IPS-11a (cell line): Measurements from ENCODE around the gene CIITA.
A peak's percentile ranks its signal among the peaks of the same experiment; 100 is the strongest.

Experiments
- H3K4me3 ChIP-seq: one replicate; pipeline ENCODE4 v1.5.1; 2013; ENCODE audit warnings: low read depth, low read length, control low read depth

The CIITA gene

DNA sequence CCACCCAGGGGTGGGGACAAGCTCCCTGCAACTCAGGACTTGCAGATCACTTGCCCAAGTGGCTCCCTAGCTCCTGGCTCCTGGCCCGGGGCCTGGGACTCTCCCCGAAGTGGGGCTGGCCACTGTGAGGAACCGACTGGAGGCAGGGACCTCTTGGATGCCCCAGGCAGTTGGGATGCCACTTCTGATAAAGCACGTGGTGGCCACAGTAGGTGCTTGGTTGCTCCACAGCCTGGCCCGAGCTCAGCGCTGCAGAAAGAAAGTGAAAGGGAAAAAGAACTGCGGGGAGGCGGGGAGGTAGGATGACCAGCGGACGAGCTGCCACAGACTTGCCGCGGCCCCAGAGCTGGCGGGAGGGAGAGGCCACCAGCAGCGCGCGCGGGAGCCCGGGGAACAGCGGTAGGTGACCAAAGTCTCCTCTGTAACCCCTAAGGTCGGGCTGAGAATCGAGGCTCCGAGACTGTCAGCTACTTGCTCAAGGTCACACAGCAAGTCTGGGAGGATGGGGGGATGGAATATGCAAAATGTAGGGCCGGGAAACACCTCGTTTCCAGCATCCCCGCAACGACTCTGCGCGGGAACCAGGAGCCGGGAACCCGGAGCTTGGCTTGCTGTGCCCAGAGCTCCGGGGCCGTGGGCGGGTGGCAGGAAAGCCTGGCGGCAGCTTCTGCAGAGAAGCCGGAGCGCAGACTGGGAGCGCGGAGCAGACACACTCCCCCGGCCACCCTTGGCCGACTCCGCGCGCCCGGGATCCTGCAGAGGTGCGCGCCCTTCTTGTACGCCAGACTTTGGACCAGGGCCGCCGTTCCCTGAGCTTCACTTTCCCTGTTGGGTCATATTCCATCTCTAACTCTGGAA is 1.9 kb downstream of the CIITA start:
- peak overlapping the region; percentile 17 for H3K4me3 ChIP-seq

DNA sequence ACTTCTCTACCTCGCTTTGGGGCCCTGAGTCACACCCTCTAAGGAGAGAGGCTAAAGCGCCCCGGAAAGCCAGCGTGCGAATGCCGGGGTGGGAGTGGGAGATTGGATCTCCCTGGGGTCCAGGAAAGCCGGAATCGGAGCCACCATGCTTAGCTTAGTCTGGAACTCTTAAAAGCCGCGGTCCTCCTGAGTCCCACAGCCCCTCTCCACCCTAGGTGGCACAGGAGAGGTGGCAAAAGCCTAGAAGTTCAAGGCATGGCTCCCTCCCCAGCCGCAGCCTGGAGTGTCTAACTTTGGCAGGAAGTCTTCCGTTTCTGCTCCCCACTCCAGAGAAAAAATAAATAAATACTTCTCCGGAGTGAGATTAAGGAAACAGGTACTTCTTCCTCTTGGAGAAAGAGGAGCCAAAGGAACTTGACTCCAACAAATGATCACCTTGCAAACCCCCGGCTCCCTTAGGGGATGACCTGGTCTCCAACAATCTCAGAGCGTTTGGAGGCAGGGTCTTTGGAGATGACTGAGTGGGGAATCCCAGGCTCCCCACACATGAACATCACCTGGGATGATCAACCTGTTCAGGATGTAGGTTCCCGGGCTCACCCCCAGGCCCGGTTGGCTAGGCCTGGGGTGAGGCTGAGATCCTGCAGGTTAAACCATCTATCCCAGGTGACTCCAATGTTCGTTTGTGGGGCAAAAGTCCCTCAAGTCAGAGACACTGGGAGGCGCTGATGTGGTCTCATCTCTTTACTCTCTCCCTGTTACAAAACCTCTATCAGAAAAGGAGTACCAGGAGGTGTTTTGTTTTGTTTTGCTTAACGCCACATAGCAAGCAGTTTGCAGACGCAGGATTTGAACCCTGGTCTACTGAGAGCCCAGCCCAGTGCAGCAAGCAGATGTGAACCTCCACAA is 2.9 kb downstream of the CIITA start:
- no peak overlapping the region for H3K4me3 ChIP-seq

DNA sequence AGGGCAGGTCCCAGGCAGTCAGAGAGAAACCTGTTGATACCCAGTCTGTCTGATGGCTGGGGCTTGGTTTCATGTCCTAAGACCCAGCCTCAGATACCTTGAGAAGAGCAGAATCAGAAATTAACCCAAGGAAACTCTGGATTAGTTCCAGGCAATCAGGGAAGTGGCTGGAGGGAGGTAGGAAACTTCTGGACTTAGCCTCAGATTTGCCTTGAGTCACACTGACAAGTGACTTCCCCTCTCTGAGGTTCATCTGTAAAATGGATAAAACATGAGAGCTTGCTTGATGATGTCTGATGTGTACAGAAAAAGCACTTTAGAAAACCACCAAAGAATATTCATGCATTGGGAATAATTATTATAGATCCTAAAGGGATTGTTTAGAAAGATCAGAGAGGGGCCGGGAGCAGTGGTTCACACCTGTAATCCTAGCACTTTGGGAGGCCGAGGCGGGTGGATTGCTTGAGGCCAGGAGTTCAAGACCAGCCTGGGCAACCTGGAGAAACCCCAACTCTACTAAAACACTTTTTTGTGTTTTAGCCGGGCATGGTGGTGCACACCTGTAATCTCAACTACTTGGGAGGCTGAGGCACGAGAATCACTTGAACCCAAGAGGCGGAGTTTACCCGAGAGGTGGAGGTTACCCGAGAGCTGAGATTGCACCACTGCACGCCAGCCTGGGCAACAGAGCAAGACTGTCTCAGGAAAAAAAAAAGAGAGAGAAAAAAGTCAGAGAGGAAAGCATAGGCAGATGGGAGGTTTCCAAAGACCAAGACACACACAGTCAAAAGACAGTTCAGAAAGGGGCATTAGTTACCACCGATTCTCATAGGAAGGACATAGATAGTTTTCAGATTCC is 3.8 kb downstream of the CIITA start:
- H3K4me3 ChIP-seq: no peak overlapping the region

DNA sequence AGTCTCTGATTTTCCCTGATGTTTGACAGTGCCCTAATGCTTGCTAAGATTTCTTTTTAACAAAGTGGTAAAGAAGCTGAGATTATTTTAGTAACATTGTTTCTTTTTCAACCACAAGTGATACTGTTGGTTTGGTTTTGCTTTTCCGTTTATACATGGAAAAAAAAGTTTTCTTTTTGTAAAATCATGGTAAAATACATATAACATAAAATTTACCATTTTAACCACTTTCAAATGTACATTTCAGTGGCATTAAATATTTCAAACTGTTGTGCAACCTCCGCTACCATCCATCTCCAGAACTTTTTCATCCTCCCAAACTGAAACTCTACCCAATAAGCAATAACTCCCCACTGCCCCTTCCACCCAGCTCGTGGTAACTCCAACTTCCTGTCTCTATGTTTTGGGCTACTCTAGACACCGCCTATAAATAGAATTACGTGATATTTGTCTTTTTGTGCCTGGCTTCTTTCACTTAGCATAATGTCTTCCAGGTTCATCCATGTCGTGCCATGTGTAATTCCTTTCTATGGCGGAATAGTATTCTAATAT is 4.6 kb downstream of the CIITA start:
- no peak overlapping the region for H3K4me3 ChIP-seq

DNA sequence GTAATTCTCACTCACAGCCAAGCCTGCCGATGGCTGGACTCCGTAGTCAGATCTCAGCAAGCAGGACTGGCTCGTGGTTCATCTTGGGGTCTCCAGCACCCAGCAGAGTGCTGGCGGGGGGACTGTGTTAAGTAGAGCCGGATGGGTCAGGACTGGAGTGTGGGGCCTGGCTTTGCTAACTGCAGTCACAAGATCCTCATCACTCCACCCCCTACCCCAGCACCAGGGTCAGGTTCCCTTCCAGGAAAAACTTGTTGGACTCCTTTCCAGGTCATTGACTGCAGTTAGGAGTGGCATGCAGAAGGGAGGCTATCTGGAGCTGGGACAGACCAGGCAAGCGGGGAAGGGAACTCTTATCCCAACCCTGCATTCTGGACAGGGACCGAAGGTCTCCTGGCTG is 6.0 kb downstream of the CIITA start:
- H3K4me3 ChIP-seq: no peak overlapping the region

DNA sequence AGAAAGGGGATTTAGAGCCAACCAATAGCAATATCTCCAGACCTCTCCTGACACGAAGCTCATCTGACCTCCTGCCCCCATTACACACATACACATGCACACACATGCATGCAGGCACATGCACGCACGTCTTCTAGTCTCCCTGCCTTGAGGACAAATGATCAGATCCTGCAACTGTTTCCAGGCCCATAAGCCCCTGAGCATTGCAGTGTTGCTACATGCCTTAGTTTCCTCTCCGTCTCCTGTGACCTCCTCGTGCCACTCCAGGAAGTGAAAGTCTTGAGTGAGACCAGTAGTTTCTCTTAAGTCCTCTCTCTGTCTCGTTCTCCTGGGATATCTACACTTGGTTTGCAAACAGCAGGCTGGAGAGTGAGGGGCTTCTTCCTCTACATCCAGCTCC is 8.2 kb downstream of the CIITA start:
- no peak overlapping the region for H3K4me3 ChIP-seq

DNA sequence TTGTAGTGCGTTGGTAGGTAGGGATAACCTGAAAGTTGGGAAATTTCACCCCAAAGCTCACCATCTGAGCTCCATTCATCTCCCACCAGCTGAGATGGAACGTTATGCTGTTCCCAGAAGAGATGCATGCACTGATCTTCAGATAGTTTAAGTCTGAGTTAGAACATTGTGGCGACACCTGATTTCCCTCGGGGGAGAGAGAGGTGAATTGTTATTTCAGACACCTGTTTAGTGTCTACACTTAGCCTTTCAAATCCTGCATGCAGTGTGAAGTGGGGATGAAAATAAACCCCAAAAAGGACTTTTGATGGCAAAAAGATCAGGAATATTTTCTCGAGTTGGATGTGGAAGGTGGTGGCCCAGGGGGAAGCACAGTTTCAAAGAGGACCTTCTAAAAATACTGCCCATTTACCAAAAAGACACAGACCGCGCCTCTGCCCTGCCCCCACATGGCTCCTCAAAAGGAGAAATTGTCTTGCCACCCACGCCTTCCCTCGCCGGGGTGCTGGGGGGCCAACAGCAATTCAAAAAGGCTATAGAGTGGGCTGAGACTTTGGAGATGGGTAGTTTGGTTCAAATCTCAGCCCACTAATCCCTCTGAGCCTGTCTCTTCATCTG is 11.4 kb downstream of the CIITA start:
- no peak overlapping the region for H3K4me3 ChIP-seq

DNA sequence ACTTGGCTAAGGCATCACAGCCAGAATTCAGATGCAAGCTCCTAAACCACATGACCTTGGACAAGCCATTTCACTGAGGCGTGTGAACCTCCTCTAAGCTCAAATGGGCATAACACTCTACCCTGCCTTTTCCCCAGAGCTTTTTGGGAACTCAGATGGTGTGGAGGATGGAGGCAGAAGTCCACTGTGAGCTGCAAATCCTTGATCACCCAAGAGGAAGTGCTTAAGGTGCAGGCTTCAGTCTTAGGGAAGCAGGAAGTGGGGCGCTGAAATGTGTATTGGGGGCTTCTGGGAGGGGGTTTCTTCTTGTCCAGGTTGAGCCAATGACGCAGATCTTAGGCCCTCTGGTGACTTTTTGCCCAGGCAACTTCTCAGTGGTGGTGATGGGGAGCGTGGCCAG is 12.9 kb downstream of the CIITA start:
- no peak overlapping the region for H3K4me3 ChIP-seq

DNA sequence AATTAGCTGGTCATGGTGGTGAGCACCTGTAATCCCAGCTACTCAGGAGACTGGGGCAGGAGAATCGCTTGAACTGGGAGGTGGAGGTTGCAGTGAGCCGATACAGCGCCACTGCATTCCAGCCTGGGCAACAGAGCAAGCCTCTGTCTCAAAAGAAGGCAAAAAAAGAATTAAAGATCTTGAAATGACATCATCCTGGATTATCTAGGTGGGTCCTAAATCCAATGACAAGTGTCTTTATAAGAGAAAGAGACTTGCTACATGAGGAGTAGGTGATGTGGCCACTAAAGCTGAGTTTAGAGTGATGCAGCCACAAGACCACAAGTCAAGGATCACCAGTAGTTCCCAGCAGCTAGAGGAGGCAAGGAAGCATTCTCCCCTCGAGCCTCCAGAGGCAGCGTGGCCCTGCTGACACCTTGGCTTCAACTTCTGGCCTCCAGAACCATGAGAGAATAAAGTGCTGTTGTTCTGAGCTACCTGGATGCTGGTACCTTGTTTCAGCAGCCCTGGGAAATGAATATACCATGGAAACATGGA is 15.8 kb downstream of the CIITA start:
- H3K4me3 ChIP-seq: no peak overlapping the region

DNA sequence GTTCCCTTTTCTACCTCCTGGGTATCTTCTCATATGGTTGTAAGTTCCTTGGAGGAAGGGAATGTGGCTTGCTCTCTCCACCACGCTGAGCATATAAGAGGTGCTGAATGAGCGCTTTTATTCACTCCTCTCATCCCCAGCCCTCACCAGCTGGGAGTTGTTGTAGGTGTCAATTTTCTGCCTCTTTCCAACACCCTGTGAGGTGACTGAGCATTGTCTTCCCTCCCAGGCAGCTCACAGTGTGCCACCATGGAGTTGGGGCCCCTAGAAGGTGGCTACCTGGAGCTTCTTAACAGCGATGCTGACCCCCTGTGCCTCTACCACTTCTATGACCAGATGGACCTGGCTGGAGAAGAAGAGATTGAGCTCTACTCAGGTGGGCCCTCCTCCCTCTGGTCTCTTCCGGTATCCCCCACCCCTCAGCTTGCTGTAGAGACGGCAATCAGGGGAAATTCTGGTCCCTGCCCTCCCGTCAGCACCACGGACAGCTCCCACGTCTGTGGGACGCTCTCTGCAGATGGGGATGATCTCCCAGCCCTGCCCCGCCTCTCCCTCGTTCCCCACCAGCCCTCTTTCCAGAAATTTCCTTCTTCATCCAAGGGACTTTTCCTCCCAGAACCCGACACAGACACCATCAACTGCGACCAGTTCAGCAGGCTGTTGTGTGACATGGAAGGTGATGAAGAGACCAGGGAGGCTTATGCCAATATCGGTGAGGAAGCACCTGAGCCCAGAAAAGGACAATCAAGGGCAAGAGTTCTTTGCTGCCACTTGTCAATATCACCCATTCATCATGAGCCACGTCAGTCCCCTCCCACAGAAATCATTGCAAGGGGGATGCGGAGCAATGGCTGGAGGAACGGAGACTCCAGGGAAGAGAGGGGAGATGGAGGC is 18.3 kb downstream of the CIITA start:
- H3K4me3 ChIP-seq: no peak overlapping the region

DNA sequence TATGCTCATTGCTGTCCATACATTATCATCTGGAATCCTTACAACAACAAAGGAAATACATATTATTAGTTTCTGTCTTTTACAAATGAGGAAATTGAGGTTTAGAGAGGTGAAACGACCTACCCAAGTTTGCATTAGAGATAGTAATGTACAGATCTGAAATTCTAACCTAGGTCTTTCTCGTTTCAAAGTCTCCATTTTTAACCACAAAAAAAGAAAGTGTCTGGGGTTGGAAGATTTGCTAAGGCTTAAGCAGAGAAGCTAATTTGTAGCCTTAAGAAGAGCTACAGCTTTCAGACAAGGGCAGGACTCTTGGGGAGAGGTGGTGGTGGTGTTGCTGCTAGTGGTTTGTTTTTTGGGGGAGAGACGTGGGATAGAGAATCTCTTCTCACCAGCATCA is 19.2 kb downstream of the CIITA start:
- no peak overlapping the region for H3K4me3 ChIP-seq

DNA sequence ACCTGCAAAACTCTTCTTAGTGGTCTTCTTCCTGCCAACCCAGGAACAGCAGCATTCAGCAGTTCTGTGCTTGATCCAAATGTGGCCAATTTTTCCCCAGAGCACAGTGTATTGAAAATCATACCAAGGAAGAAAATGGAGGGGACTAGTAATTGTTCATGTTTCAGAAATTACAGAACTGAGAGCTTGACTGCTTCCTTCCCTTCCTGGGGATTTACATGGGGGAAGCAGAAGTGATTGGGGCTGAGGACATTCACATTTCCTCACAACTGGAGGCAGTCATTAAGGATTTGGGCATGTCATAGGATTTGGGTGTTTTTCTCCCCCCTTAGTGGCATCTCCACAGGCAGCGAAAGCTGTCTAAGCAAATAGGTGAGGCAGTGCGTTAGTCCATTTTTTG is 19.7 kb downstream of the CIITA start:
- H3K4me3 ChIP-seq: no peak overlapping the region

DNA sequence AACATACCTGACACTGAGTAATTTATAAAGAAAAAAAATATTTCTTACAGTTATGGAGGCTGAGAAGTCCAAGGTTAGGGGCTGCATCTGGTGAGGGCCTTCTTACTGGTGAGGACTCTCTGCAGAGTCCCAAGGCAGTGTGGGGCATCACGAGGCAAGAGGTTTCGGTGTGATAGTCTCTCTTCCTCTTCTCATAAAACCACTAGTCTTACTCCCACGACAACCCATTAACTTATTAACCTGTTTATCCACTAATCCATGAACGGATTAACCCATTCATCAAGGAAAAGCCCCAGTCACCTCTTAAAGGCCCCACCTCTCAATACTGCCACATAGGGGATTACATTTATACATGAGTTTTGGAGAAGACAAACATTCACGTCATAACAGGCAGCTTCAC is 20.1 kb downstream of the CIITA start:
- H3K4me3 ChIP-seq: no peak overlapping the region

DNA sequence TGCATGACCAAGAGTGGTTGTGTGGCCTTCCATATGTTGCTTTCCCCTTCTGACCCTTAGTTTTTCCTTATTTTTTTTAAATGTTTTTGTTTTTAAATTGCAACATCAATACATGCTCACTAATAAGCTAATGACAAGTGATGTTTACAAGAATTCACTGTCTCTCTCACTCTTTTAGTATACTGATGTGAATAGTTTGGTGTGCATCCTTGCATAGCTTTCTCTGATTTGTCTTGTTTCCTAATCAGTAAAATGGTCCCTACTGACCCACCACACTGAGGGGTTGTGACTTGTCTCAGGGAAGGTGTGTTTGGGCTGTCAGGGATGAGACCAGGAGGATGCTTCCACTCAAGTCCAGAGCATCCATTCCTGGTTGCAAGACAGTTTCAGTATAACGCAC is 26.0 kb downstream of the CIITA start:
- H3K4me3 ChIP-seq: no peak overlapping the region

DNA sequence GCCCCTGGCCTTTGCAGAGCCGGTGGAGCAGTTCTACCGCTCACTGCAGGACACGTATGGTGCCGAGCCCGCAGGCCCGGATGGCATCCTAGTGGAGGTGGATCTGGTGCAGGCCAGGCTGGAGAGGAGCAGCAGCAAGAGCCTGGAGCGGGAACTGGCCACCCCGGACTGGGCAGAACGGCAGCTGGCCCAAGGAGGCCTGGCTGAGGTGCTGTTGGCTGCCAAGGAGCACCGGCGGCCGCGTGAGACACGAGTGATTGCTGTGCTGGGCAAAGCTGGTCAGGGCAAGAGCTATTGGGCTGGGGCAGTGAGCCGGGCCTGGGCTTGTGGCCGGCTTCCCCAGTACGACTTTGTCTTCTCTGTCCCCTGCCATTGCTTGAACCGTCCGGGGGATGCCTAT is 29.5 kb downstream of the CIITA start:
- no peak overlapping the region for H3K4me3 ChIP-seq

DNA sequence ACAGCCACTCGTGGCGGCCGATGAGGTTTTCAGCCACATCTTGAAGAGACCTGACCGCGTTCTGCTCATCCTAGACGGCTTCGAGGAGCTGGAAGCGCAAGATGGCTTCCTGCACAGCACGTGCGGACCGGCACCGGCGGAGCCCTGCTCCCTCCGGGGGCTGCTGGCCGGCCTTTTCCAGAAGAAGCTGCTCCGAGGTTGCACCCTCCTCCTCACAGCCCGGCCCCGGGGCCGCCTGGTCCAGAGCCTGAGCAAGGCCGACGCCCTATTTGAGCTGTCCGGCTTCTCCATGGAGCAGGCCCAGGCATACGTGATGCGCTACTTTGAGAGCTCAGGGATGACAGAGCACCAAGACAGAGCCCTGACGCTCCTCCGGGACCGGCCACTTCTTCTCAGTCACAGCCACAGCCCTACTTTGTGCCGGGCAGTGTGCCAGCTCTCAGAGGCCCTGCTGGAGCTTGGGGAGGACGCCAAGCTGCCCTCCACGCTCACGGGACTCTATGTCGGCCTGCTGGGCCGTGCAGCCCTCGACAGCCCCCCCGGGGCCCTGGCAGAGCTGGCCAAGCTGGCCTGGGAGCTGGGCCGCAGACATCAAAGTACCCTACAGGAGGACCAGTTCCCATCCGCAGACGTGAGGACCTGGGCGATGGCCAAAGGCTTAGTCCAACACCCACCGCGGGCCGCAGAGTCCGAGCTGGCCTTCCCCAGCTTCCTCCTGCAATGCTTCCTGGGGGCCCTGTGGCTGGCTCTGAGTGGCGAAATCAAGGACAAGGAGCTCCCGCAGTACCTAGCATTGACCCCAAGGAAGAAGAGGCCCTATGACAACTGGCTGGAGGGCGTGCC is 30.1 kb downstream of the CIITA start:
- H3K4me3 ChIP-seq: no peak overlapping the region

DNA sequence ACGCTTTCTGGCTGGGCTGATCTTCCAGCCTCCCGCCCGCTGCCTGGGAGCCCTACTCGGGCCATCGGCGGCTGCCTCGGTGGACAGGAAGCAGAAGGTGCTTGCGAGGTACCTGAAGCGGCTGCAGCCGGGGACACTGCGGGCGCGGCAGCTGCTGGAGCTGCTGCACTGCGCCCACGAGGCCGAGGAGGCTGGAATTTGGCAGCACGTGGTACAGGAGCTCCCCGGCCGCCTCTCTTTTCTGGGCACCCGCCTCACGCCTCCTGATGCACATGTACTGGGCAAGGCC is 30.7 kb downstream of the CIITA start:
- H3K4me3 ChIP-seq: no peak overlapping the region

DNA sequence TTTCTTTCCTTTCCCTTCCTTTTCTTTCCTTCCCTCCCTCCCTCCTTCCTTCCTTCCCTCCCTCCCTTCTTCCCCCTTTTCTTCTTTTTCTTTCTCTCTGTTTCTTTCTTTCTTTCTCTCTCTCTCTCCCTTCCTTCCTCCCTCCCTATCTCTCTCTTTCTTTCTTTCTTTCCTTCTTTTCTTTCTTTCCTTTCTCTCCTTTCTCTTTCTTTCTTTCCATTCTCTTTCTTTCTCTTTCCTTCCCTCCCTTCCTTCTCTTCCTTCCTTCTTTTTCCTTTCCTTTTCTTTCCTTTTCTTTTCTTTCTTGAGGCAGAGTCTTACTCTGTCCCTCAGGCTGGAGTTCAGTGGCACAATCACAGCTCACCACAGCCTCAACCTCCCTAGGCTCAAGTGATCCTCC is 34.3 kb downstream of the CIITA start:
- H3K4me3 ChIP-seq: no peak overlapping the region

DNA sequence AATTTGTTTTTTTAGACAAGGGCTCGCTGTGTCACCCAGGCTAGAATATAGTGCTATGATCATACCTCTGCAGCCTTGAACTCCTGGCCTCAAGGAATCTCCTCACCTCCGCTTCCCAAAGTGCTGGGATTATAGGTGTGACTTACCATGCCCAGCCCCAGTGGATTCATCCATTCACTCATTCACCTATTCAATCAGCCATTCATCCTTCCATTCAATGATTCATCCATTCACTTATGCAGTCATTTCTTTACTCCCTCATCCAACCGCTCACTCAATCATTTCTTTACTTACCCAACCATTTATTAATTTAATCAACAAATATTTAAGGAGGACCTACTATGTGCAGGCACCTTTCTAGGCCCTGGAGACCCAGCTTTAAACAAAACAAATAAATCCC is 39.5 kb downstream of the CIITA start:
- H3K4me3 ChIP-seq: no peak overlapping the region
